Hindlimb muscle (tissue), 1 donor: ENCODE results near the gene SMIM29. TPM values are rescaled to one million over a fixed set of nuclear protein-coding genes. Genes with fewer than 3 reads are reported as not detected.
"Not testable (repeated sequence)": the region's sequence is repeated elsewhere in the genome, so short reads cannot be mapped to it uniquely, and the experiment has no call there.

Source experiments
- DNase-seq: peaks from one replicate; pipeline ENCODE4 v3.0.0-alpha.2; 2013
- polyA plus RNA-seq: library from polyadenylated mRNA; unstranded; fragments of 120-200 nt; gene quantifications from one replicate; pipeline ENCODE4 v1.2.1, GENCODE V29; 2013; ENCODE audit not compliant: insufficient read length

SMIM29 gene
- polyA plus RNA-seq = 10.3 TPM

GRCh38 chr6:34248727-34249468 lies at the start of gene SMIM29:
Gene SMIM29 (minus strand): TSS chr6:34249006. CDS start chr6:34247791, 1,215 bp downstream.
- DNase-seq = peak; percentile 97

- no peak for DNase-seq
These were observed 46.9 kb upstream of the SMIM29 start for GRCh38 chr6:34295721-34296120.

- no peak for DNase-seq
These were observed 44.1 kb upstream of the SMIM29 start for GRCh38 chr6:34292954-34293353.

GRCh38 chr6:34289137-34289536 lies 40.3 kb upstream of the SMIM29 start:
- no peak for DNase-seq

- DNase-seq = no peak
These were observed 39.8 kb upstream of the SMIM29 start for GRCh38 chr6:34288581-34288980.

GRCh38 chr6:34285448-34286164 lies 36.8 kb upstream of the SMIM29 start:
- no peak for DNase-seq

GRCh38 chr6:34284563-34285447 lies 36.0 kb upstream of the SMIM29 start:
- DNase-seq = no peak

- no peak for DNase-seq
These were observed 33.0 kb upstream of the SMIM29 start for GRCh38 chr6:34281702-34282334.

- DNase-seq = no peak
These were observed 31.4 kb upstream of the SMIM29 start for GRCh38 chr6:34280216-34280615.

GRCh38 chr6:34278833-34279232 lies 30.0 kb upstream of the SMIM29 start:
- no peak for DNase-seq

- DNase-seq = no peak
These were observed 28.9 kb upstream of the SMIM29 start for GRCh38 chr6:34277763-34278112.

- DNase-seq = no peak
These were observed 28.3 kb upstream of the SMIM29 start for GRCh38 chr6:34276881-34277762.

- DNase-seq = no peak
These were observed 27.4 kb upstream of the SMIM29 start for GRCh38 chr6:34276191-34276590.

GRCh38 chr6:34275128-34275804 lies 26.5 kb upstream of the SMIM29 start:
- DNase-seq = no peak

- no peak for DNase-seq
These were observed 25.3 kb upstream of the SMIM29 start for GRCh38 chr6:34274129-34274528.

GRCh38 chr6:34273242-34273805 lies 24.5 kb upstream of the SMIM29 start:
- no peak for DNase-seq

GRCh38 chr6:34272013-34272926 lies 23.5 kb upstream of the SMIM29 start:
- DNase-seq = no peak

- not testable (repeated sequence) for DNase-seq
These were observed 21.0 kb upstream of the SMIM29 start for GRCh38 chr6:34269658-34270341.

GRCh38 chr6:34269132-34269531 lies 20.3 kb upstream of the SMIM29 start:
- DNase-seq = not testable (repeated sequence)
